GM12872 (cell line): ENCODE results near the gene CHRNA5.

Source experiments
- CTCF ChIP-seq: IDR thresholded peaks from 3 replicates; pipeline ENCODE4 v1.5.1; 2011; ENCODE audit warnings: low read depth, mild to moderate bottlenecking, low read length, moderate library complexity; ENCODE audit not compliant: insufficient read depth

The CHRNA5 gene

GRCh38 chr15:78638658-78639314, 73.5 kb downstream of the CHRNA5 start:
- TF ChIP-seq CTCF = peak; percentile 68

- TF ChIP-seq CTCF = no peak
Observed at GRCh38 chr15:78640527-78641101, 75.3 kb downstream of the CHRNA5 start.

- TF ChIP-seq CTCF = no peak
Observed at GRCh38 chr15:78641102-78641748, 75.9 kb downstream of the CHRNA5 start, which contains the start of gene CHRNB4. CHRNB4 (minus strand) TSS chr15:78641210; CDS start chr15:78641133, 77 bp downstream.

GRCh38 chr15:78641749-78642275, 76.5 kb downstream of the CHRNA5 start:
- TF ChIP-seq CTCF = no peak

GRCh38 chr15:78642331-78642730, 77.0 kb downstream of the CHRNA5 start:
- no peak for TF ChIP-seq CTCF
